Endodermal cell (in vitro differentiated cells): ENCODE data around the gene CENPP. TPM values are rescaled to one million over a fixed set of nuclear protein-coding genes. Genes with fewer than 3 reads are reported as not detected.

ENCODE experiments used
- DNase-seq: peaks from one replicate; pipeline ENCODE4 v3.0.0-alpha.2; 2017
- H3K27ac ChIP-seq: 2 replicates; pipeline ENCODE4 v1.5.1; 2013; ENCODE audit warnings: mild to moderate bottlenecking, low read depth, low read length, moderate library complexity
- H3K27me3 ChIP-seq: 2 replicates; pipeline ENCODE4 v1.6.1; 2013; ENCODE audit warnings: mild to moderate bottlenecking, low read length, moderate library complexity; ENCODE audit not compliant: insufficient read depth, control insufficient read depth, poor library complexity, severe bottlenecking
- H3K36me3 ChIP-seq: 2 replicates; pipeline ENCODE4 v1.7.0; 2013; ENCODE audit warnings: mild to moderate bottlenecking, low read length, moderate library complexity; ENCODE audit not compliant: control insufficient read depth, insufficient read depth
- H3K4me1 ChIP-seq: one replicate; pipeline ENCODE4 v1.7.0; 2013; ENCODE audit warnings: low read length; ENCODE audit not compliant: control insufficient read depth, insufficient read depth
- H3K4me3 ChIP-seq: 2 replicates; pipeline ENCODE4 v1.5.1; 2013; ENCODE audit warnings: mild to moderate bottlenecking, low read length, moderate library complexity
- H3K9ac ChIP-seq: 2 replicates; pipeline ENCODE4 v1.6.1; 2013; ENCODE audit warnings: mild to moderate bottlenecking, low read length, moderate library complexity; ENCODE audit not compliant: poor library complexity, severe bottlenecking; ENCODE audit errors: extremely low read depth
- H3K9me3 ChIP-seq: 2 replicates; pipeline ENCODE4 v1.6.1; 2013; ENCODE audit warnings: mild to moderate bottlenecking, low read length, moderate library complexity; ENCODE audit not compliant: control insufficient read depth
- H3K27ac Mint-ChIP-seq: 2 replicates; pipeline ENCODE4 v1.8.0; 2020; ENCODE audit warnings: mixed read lengths
- H3K27me3 Mint-ChIP-seq: 2 replicates; pipeline ENCODE4 v1.8.0; 2021; ENCODE audit warnings: mild to moderate bottlenecking, mixed read lengths; ENCODE audit not compliant: insufficient read depth
- H3K36me3 Mint-ChIP-seq: 2 replicates; pipeline ENCODE4 v1.8.0; 2020; ENCODE audit warnings: low read depth, mixed read lengths
- H3K4me1 Mint-ChIP-seq: 2 replicates; pipeline ENCODE4 v1.8.0; 2020; ENCODE audit warnings: mixed read lengths
- H3K4me3 Mint-ChIP-seq: 2 replicates; pipeline ENCODE4 v1.8.0; 2020; ENCODE audit warnings: mild to moderate bottlenecking, moderate library complexity, mixed read lengths
- H3K9me3 Mint-ChIP-seq: 2 replicates; pipeline ENCODE4 v1.8.0; 2020; ENCODE audit warnings: mild to moderate bottlenecking, mixed read lengths
- WGBS, 2 experiments: methylation state at CpG; one replicate each; pipeline versions ENCODE4 v1.1.5 to v1.1.7; 2013; ENCODE audit warnings: missing lambda C conversion rate in 2 of 2, mixed read lengths in 1 of 2; ENCODE audit not compliant: insufficient coverage in 1 of 2, insufficient read length in 1 of 2; 5-methylcytosine and 5-hydroxymethylcytosine counted together
- total RNA-seq, 2 donors: library from RNA; stranded (reverse); fragmentation: NEBNext Ultra II Directional in 1 of 2; extraction: Animal tissue kit (Norgen Biotek cat#: 25700) in 1 of 2; gene quantifications; 2 replicates in 1 of 2; 3 replicates in 1 of 2; pipeline ENCODE4 v1.2.1, GENCODE V29; 2021
- TF ChIP-seq, protein P1 (sequence below): fragments of 200-600 bp; sonication (generic); conservative IDR thresholded peaks from 2 replicates; pipeline ENCODE4 v1.5.0; 2021; ENCODE audit warnings: antibody characterized with exemption, mild to moderate bottlenecking

CENPP gene
- total RNA-seq, 2 donors from 2014 or later = 8.2 to 9.2 TPM

DNA sequence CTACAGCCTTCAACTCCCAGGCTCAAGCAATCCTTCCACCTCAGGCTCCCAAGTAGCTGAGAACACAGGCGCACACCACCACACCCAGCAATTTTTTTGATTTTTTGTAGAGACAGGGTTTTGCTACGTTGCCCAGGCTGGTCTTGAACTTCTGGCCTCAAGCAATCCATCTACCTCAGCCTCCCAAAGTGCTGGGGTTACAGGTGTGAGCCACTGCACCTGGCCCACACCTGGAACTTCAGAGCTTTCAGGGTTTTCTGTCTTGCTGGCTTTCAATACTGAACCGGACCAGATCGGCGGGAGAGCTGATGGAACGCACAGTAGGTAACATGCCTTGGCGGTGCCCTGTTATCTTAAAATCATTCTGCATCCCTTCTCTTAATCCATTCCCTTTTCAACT is 313.4 kb downstream of the CENPP start:
- TF ChIP-seq, protein P1, sequence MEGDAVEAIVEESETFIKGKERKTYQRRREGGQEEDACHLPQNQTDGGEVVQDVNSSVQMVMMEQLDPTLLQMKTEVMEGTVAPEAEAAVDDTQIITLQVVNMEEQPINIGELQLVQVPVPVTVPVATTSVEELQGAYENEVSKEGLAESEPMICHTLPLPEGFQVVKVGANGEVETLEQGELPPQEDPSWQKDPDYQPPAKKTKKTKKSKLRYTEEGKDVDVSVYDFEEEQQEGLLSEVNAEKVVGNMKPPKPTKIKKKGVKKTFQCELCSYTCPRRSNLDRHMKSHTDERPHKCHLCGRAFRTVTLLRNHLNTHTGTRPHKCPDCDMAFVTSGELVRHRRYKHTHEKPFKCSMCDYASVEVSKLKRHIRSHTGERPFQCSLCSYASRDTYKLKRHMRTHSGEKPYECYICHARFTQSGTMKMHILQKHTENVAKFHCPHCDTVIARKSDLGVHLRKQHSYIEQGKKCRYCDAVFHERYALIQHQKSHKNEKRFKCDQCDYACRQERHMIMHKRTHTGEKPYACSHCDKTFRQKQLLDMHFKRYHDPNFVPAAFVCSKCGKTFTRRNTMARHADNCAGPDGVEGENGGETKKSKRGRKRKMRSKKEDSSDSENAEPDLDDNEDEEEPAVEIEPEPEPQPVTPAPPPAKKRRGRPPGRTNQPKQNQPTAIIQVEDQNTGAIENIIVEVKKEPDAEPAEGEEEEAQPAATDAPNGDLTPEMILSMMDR = no peak
- peaks cover 43% of the 10 kb centered on the region for H3K36me3 Mint-ChIP-seq
- no peak for DNase-seq

DNA sequence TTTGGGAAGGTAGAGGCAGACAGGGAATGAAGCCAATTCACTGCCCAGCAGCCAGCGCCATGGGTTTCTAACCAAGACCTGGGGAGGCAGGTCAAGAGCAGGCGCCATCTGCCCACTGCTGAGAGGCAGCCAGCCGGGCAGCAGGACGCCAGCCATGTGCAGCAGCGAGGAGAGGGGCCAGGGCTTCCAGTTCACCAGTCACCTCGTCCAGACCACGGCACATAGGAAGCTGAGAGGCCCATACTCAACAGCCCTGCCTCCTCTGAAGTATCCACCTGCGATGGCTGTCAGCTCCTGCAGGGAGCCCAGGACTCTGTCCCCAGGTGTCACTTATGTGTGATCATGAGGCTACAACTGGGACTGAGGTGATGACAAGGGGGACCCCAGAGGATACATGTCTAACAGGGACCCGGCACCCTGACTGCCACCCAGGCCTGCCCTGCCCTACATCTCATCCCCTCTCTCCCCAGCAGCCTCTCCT is 314.1 kb downstream of the CENPP start:
- 91 to 97% methylated on average over 7 to 9 of the region's 9 CpGs for WGBS, 2 experiments
- Histone ChIP-seq H3K4me1 (no peaks in the 10 kb centered on the region), H3K36me3 (peaks cover 42% of the 10 kb centered on the region), H3K9me3 (no peaks in the 10 kb centered on the region), H3K4me3 (no peak overlapping the region), H3K27ac (no peak overlapping the region), H3K9ac (no peak overlapping the region), H3K27me3 (no peaks in the 10 kb centered on the region)
- H3K36me3 Mint-ChIP-seq = peaks cover 44% of the 10 kb centered on the region
- DNase-seq = no peak
- no peaks in the 10 kb centered on the region for H3K9me3 Mint-ChIP-seq
- H3K4me1 Mint-ChIP-seq = no peaks in the 10 kb centered on the region
- no peak overlapping the region for H3K27ac Mint-ChIP-seq
- TF ChIP-seq, protein P1 = no peak
- no peak overlapping the region for H3K4me3 Mint-ChIP-seq
- H3K27me3 Mint-ChIP-seq = no peaks in the 10 kb centered on the region

More for the DNA sequence above, 313.4 kb downstream of the CENPP start:
- H3K9ac ChIP-seq = no peak overlapping the region
- H3K27me3 ChIP-seq = no peaks in the 10 kb centered on the region
- no peak overlapping the region for H3K4me3 ChIP-seq
- Mint-ChIP-seq H3K27me3 (no peaks in the 10 kb centered on the region), H3K4me3 (no peak overlapping the region), H3K27ac (peak overlapping the region; percentile 48), H3K9me3 (no peaks in the 10 kb centered on the region), H3K4me1 (peaks cover 2% of the 10 kb centered on the region)
- no peak overlapping the region for H3K27ac ChIP-seq
- no peaks in the 10 kb centered on the region for H3K4me1 ChIP-seq
- peaks cover 39% of the 10 kb centered on the region for H3K36me3 ChIP-seq
- H3K9me3 ChIP-seq = no peaks in the 10 kb centered on the region
- 93 to 95% methylated on average over 3 to 7 of the region's 7 CpGs for WGBS, 2 experiments

DNA sequence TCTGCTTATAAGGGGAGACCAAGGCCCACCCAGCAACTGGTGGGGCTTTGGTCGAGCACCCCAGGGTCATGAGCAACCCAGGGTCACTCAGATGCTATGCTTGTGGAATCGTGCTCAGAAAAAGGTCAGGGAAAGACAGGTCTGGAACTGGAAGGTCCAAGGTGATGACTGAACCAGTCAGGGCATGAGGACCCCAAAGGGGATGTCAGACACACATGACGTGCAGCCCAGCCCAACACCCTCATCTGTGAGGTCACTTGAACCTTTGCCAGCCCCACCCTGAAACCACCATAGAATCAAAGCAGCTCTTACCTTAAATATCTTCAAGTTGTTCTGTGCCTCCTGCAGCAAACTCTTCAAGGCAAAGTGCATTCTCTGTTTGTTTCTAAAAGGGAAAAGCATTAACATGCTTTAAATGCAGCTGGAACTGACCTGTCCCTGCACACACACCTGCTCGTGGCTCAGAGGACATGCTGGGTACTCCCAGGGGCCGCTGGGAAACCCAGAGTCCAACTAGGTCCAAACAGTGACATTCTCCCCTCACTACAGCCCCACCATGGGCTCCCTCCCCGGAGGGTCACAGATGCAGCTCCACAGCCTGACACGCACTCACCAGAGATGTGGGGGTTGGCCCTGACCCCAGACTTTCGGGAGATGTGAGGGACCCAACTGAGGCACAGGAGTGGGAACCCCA is 314.8 kb downstream of the CENPP start:
- H3K36me3 Mint-ChIP-seq = peaks cover 46% of the 10 kb centered on the region
- H3K9me3 Mint-ChIP-seq = no peaks in the 10 kb centered on the region
- Histone ChIP-seq H3K9me3 (no peaks in the 10 kb centered on the region), H3K27ac (no peak overlapping the region), H3K4me3 (no peak overlapping the region), H3K9ac (no peak overlapping the region), H3K4me1 (no peaks in the 10 kb centered on the region), H3K36me3 (peaks cover 49% of the 10 kb centered on the region), H3K27me3 (no peaks in the 10 kb centered on the region)
- H3K27me3 Mint-ChIP-seq = no peaks in the 10 kb centered on the region
- no peak overlapping the region for H3K27ac Mint-ChIP-seq
- WGBS, 2 experiments = 93 to 100% methylated on average over 4 to 8 of the region's 8 CpGs
- no peaks in the 10 kb centered on the region for H3K4me1 Mint-ChIP-seq
- TF ChIP-seq, protein P1 = no peak
- no peak overlapping the region for H3K4me3 Mint-ChIP-seq
- DNase-seq = no peak
